GM18870 (cell line): Measurements from ENCODE around the gene FRMPD2.
"Not testable (repeated sequence)": the region's sequence is repeated elsewhere in the genome, so short reads cannot be mapped to it uniquely, and the experiment has no call there.

ENCODE experiments used
- ATAC-seq: cut with Tn5 transposase; IDR thresholded peaks from one replicate; pipeline ENCODE4 v1.9.1; 2021; ENCODE audit warnings: moderate library complexity; ENCODE audit not compliant: unreplicated experiment

FRMPD2 gene

GRCh38 chr10:48206482-48207250, 67.8 kb downstream of the FRMPD2 start:
- no peak for ATAC-seq

GRCh38 chr10:48205918-48206317, 68.6 kb downstream of the FRMPD2 start:
- no peak for ATAC-seq

GRCh38 chr10:48199580-48200377, 74.7 kb downstream of the FRMPD2 start:
- ATAC-seq: no peak

GRCh38 chr10:48197236-48197899, 77.1 kb downstream of the FRMPD2 start:
- ATAC-seq: no peak

- ATAC-seq: no peak
These were observed 78.7 kb downstream of the FRMPD2 start for GRCh38 chr10:48195803-48196202.

- ATAC-seq: no peak
These were observed 79.7 kb downstream of the FRMPD2 start for GRCh38 chr10:48194830-48195229.

GRCh38 chr10:48193556-48193955, 80.9 kb downstream of the FRMPD2 start:
- no peak for ATAC-seq

GRCh38 chr10:48192881-48193450, 81.5 kb downstream of the FRMPD2 start:
- ATAC-seq: no peak

- ATAC-seq: no peak
These were observed 86.6 kb downstream of the FRMPD2 start for GRCh38 chr10:48187713-48188485.

- no peak for ATAC-seq
These were observed 87.4 kb downstream of the FRMPD2 start for GRCh38 chr10:48187126-48187525.

GRCh38 chr10:48186264-48186804, 88.2 kb downstream of the FRMPD2 start:
- ATAC-seq: not testable (repeated sequence)

- no peak for ATAC-seq
These were observed 90.3 kb downstream of the FRMPD2 start for GRCh38 chr10:48184224-48184623.

GRCh38 chr10:48172715-48173114, 101.8 kb downstream of the FRMPD2 start:
- not testable (repeated sequence) for ATAC-seq

- not testable (repeated sequence) for ATAC-seq
These were observed 113.8 kb downstream of the FRMPD2 start for GRCh38 chr10:48160670-48161069.

- ATAC-seq: not testable (repeated sequence)
These were observed 114.3 kb downstream of the FRMPD2 start for GRCh38 chr10:48160163-48160562.

GRCh38 chr10:48154211-48155140, 120.0 kb downstream of the FRMPD2 start:
- ATAC-seq: not testable (repeated sequence)

GRCh38 chr10:48147643-48148042, 126.9 kb downstream of the FRMPD2 start:
- ATAC-seq: not testable (repeated sequence)

GRCh38 chr10:48143721-48144642, 130.5 kb downstream of the FRMPD2 start:
- not testable (repeated sequence) for ATAC-seq
